HepG2 (cell line): ENCODE data around the gene TUBA4B. TPM values are rescaled to one million over a fixed set of nuclear protein-coding genes. Genes with fewer than 3 reads are reported as not detected.

ENCODE experiments used
- ATF7 ChIP-seq, 2 experiments: fragments of 450-650 bp in 1 of 2; sonication (generic) in 1 of 2; formaldehyde crosslinking in 1 of 2; IDR thresholded peaks; 2 replicates each; pipeline versions ENCODE4 v1.4.0 to v1.6.1; 2016 to 2020; ENCODE audit warnings: antibody characterized with exemption in 1 of 2, mild to moderate bottlenecking in 1 of 2, missing genetic modification reagents in 1 of 2
- HNF1B ChIP-seq: sonication (generic); formaldehyde crosslinking; IDR thresholded peaks from 2 replicates; pipeline ENCODE4 v1.5.1; 2020; ENCODE audit warnings: mild to moderate bottlenecking, moderate library complexity, missing genetic modification reagents
- KLF15 ChIP-seq: sonication (generic); formaldehyde crosslinking; IDR thresholded peaks from 2 replicates; pipeline ENCODE4 v1.8.1; 2023; ENCODE audit warnings: borderline replicate concordance, mild to moderate bottlenecking, inconsistent platforms, missing genetic modification reagents, mixed read lengths
- POGZ ChIP-seq: sonication (generic); formaldehyde crosslinking; IDR thresholded peaks from 2 replicates; pipeline ENCODE4 v1.4.0; 2020; ENCODE audit warnings: mild to moderate bottlenecking, missing genetic modification reagents
- ZBED4 ChIP-seq: sonication (generic); formaldehyde crosslinking; IDR thresholded peaks from 2 replicates; pipeline ENCODE4 v1.4.0; 2020; ENCODE audit warnings: missing genetic modification reagents, borderline replicate concordance
- ZFP37 ChIP-seq: sonication (generic); formaldehyde crosslinking; IDR thresholded peaks from 2 replicates; pipeline ENCODE4 v1.4.0; 2020; ENCODE audit warnings: missing genetic modification reagents, borderline replicate concordance
- ZNF274 ChIP-seq: sonication (generic); formaldehyde crosslinking; IDR thresholded peaks from 2 replicates; pipeline ENCODE4 v1.5.1; 2020; ENCODE audit warnings: mild to moderate bottlenecking, missing genetic modification reagents
- ZNF318 ChIP-seq: sonication (generic); formaldehyde crosslinking; IDR thresholded peaks from 2 replicates; pipeline ENCODE4 v1.4.0; 2020; ENCODE audit warnings: mild to moderate bottlenecking, missing genetic modification reagents
- ZNF382 ChIP-seq: sonication (generic); formaldehyde crosslinking; IDR thresholded peaks from 2 replicates; pipeline ENCODE4 v1.5.0; 2020; ENCODE audit warnings: missing genetic modification reagents, mild to moderate bottlenecking, borderline replicate concordance
- ZNF484 ChIP-seq: sonication (generic); formaldehyde crosslinking; IDR thresholded peaks from 2 replicates; pipeline ENCODE4 v1.5.1; 2020; ENCODE audit warnings: mild to moderate bottlenecking, low read depth, missing genetic modification reagents, borderline replicate concordance
- polyA plus RNA-seq, 8 experiments: library from polyadenylated mRNA; depleted of rRNA in 3 of 8; stranded (reverse) in 7 of 8; unstranded in 1 of 8; fragments of >200 nt; fragmentation: Illumina TruSeq in 4 of 8; extraction: Trizol in 4 of 8; gene quantifications; 2 replicates each; pipeline versions ENCODE4 v1.2.1 to v1.2.3, GENCODE V29; 2011 to 2016; ENCODE audit warnings: low read depth in 4 of 8, missing spikeins in 1 of 8, mixed read lengths in 1 of 8; ENCODE audit not compliant: insufficient read depth in 1 of 8
- total RNA-seq, 5 experiments: library from RNA; depleted of rRNA; stranded (reverse); fragments of >200 nt; fragmentation: Illumina TruSeq; extraction: Trizol; gene quantifications; 2 replicates each; pipeline ENCODE4 v1.2.3, GENCODE V29; 2016; ENCODE audit warnings: low read depth in 1 of 5

Gene TUBA4B
- total and polyA plus RNA-seq, 2 of the 13 experiments (the other 11 are each of a cell fraction or from before 2014, with no cell fraction given), result 0.18 to 0.22 TPM

GRCh38 chr2:219206328-219207133, 46.5 kb upstream of the TUBA4B start, which contains the start of gene ZFAND2B (continued):
- TF ChIP-seq HNF1B (CRISPR knock-in tag) (peak; percentile 86), POGZ (peak; percentile 15; the same call in 1 of the 2 replicates), KLF15 (CRISPR knock-in tag) (no peak), ZFP37 (CRISPR knock-in tag) (peak; percentile 69; the same call in 1 of the 2 replicates), ZNF484 (CRISPR knock-in tag) (no peak), ZBED4 (CRISPR knock-in tag) (no peak), ATF7 (IDR thresholded peaks at IDR 0.05) (peak; percentile 92), ATF7 (CRISPR knock-in tag; IDR thresholded peaks at IDR 0.05) (peak; percentile 72; the same call in 1 of the 2 replicates), ZNF382 (no peak), ZNF318 (peak; percentile 82; the same call in 1 of the 2 replicates), ZNF274 (no peak)
